GM12875 (cell line): ENCODE results near the gene SETD2.

Source experiments
- H3K4me3 ChIP-seq: one replicate; pipeline ENCODE4 v1.5.1; 2011; ENCODE audit warnings: low read depth, low read length, control low read depth
- CTCF ChIP-seq: IDR thresholded peaks from 2 replicates; pipeline ENCODE4 v1.5.1; 2011; ENCODE audit warnings: low read depth, mild to moderate bottlenecking, control low read depth, inconsistent platforms, low read length, moderate library complexity, borderline replicate concordance; ENCODE audit not compliant: insufficient read depth

SETD2 gene

GRCh38 chr3:46986782-46987310, 177.1 kb downstream of the SETD2 start:
- no peak for TF ChIP-seq CTCF
- no peak overlapping the region for H3K4me3 ChIP-seq

- no peak for TF ChIP-seq CTCF
- no peak overlapping the region for H3K4me3 ChIP-seq
Observed at GRCh38 chr3:46986055-46986730, 177.7 kb downstream of the SETD2 start.

GRCh38 chr3:46985588-46985987, 178.3 kb downstream of the SETD2 start:
- no peak for TF ChIP-seq CTCF
- no peak overlapping the region for H3K4me3 ChIP-seq

GRCh38 chr3:46984591-46985459, 179.1 kb downstream of the SETD2 start:
- H3K4me3 ChIP-seq, result no peak overlapping the region
- TF ChIP-seq CTCF, result no peak

- H3K4me3 ChIP-seq, result no peak overlapping the region
- no peak for TF ChIP-seq CTCF
Observed at GRCh38 chr3:46982546-46982945, 181.4 kb downstream of the SETD2 start.

- no peak for TF ChIP-seq CTCF
- peak overlapping the region; percentile 18 for H3K4me3 ChIP-seq
Observed at GRCh38 chr3:46981932-46982471, 181.9 kb downstream of the SETD2 start.

GRCh38 chr3:46979958-46980497, 183.9 kb downstream of the SETD2 start:
- no peak; the same call in 1 of the 2 replicates for TF ChIP-seq CTCF
- peak overlapping the region; percentile 89 for H3K4me3 ChIP-seq
